Measurements from ENCODE around the gene GABRB2.

DNA sequence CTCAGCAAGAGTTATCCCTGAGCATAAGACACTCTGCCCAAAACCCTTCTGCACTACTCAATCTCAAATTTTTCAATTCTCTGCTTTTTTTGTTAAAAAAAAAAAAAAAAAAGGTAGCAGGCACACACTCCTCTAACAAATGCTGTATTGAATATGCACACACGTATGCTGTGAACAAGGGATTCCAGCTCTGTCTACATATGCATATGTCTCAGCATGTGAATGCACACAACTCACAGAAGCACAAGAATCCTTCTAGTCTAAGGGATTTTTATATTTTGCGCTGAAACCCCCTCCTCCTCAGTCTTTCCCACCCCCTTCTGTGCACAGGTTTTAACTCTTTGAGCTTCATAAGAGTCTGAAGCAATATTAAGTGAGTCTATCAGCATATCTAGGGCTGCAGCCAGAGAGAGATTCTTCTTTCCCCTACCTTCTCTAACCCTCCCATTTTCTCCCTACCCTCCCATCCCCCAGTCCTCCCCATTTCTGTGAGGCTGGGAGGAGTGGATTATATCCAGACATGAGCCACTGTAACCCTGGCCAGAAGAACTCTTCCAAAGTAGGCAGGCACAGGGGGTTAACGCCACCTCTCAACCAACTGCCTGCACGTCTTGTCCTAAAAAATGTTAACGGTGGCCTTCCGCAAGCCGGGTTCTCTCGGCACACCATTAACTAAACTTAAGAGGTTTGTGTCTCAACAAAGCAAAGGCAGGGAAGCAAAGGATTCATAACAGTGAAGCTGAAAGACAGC is 1.0 kb downstream of the GABRB2 start:
- TF ChIP-seq BHLHE40 (IDR thresholded peaks at IDR 0.05; ENCODE audit: borderline replicate concordance), result no peak
- no peak for TF ChIP-seq FOXA1 (IDR thresholded peaks at IDR 0.05)
- no peak for TF ChIP-seq ZNF384 (IDR thresholded peaks at IDR 0.05)
- no peak for TF ChIP-seq FOXK2 (IDR thresholded peaks at IDR 0.05)
- no peak for TF ChIP-seq SP1 (IDR thresholded peaks at IDR 0.05)
- TF ChIP-seq SUZ12 (IDR thresholded peaks at IDR 0.05), result no peak
- no peak for TF ChIP-seq LEF1 (IDR thresholded peaks at IDR 0.05; ENCODE audit: borderline replicate concordance)
- TF ChIP-seq NFRKB (IDR thresholded peaks at IDR 0.05), result no peak
- no peak for TF ChIP-seq ELF4 (IDR thresholded peaks at IDR 0.05)
- no peak for TF ChIP-seq ARNT (IDR thresholded peaks at IDR 0.05)
- TF ChIP-seq, protein P1, sequence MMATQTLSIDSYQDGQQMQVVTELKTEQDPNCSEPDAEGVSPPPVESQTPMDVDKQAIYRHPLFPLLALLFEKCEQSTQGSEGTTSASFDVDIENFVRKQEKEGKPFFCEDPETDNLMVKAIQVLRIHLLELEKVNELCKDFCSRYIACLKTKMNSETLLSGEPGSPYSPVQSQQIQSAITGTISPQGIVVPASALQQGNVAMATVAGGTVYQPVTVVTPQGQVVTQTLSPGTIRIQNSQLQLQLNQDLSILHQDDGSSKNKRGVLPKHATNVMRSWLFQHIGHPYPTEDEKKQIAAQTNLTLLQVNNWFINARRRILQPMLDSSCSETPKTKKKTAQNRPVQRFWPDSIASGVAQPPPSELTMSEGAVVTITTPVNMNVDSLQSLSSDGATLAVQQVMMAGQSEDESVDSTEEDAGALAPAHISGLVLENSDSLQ (IDR thresholded peaks at IDR 0.05), result no peak
